Smooth muscle cell (in vitro differentiated cells): Measurements from ENCODE around the gene RSRC1. TPM values are rescaled to one million over a fixed set of nuclear protein-coding genes. Genes with fewer than 3 reads are reported as not detected.
A peak's percentile ranks its signal among the peaks of the same experiment; 100 is the strongest.

Experiments
- DNase-seq: peaks from one replicate; lab custom pipeline; 2025; ENCODE audit not compliant: unreplicated experiment; lab: John Stamatoyannopoulos, UW
- H2AFZ ChIP-seq: fragments of 200-600 bp; sonication (generic); 2 replicates; pipeline ENCODE4 v1.6.0; 2016; ENCODE audit warnings: antibody characterized with exemption, low read depth, mild to moderate bottlenecking
- H3F3A ChIP-seq: fragments of 200-600 bp; sonication (generic); 2 replicates; pipeline ENCODE4 v1.6.0; 2017; ENCODE audit warnings: antibody characterized with exemption, low read depth
- H3K27ac ChIP-seq: fragments of 200-600 bp; sonication (generic); 2 replicates; pipeline ENCODE4 v1.5.1; 2016; ENCODE audit warnings: low read depth, mild to moderate bottlenecking
- H3K27me3 ChIP-seq: fragments of 200-600 bp; sonication (generic); 2 replicates; pipeline ENCODE4 v1.6.1; 2016; ENCODE audit warnings: low read depth, mild to moderate bottlenecking
- H3K36me3 ChIP-seq: fragments of 200-600 bp; sonication (generic); 2 replicates; pipeline ENCODE4 v1.5.1; 2016; ENCODE audit warnings: low read depth
- H3K4me1 ChIP-seq: fragments of 200-600 bp; sonication (generic); 2 replicates; pipeline ENCODE4 v1.5.1; 2016; ENCODE audit warnings: low read depth
- H3K4me2 ChIP-seq: fragments of 200-600 bp; sonication (generic); 2 replicates; pipeline ENCODE4 v1.6.0; 2016; ENCODE audit warnings: mild to moderate bottlenecking
- H3K4me3 ChIP-seq: fragments of 200-600 bp; sonication (generic); 2 replicates; pipeline ENCODE4 v1.5.1; 2016; ENCODE audit warnings: mild to moderate bottlenecking
- H3K79me2 ChIP-seq: fragments of 200-600 bp; sonication (generic); 2 replicates; pipeline ENCODE4 v1.6.0; 2016; ENCODE audit warnings: low read depth, mild to moderate bottlenecking
- H3K9ac ChIP-seq: fragments of 200-600 bp; sonication (generic); 2 replicates; pipeline ENCODE4 v1.6.0; 2016; ENCODE audit warnings: low read depth
- H3K9me3 ChIP-seq: fragments of 200-600 bp; sonication (generic); replicated peaks from 2 replicates; pipeline ENCODE4 v1.5.1; 2016; ENCODE audit warnings: low read depth
- H4K20me1 ChIP-seq: fragments of 200-600 bp; sonication (generic); 2 replicates; pipeline ENCODE4 v1.6.0; 2016; ENCODE audit warnings: low read depth
- CTCF ChIP-seq: fragments of 200-600 bp; sonication (generic); IDR thresholded peaks from 2 replicates; pipeline ENCODE4 v1.5.1; 2017; ENCODE audit warnings: borderline replicate concordance, mild to moderate bottlenecking, antibody characterized with exemption; ENCODE audit not compliant: insufficient read depth, poor library complexity, severe bottlenecking
- WGBS: methylation state at CpG from one replicate; pipeline ENCODE4 v1.1.7; 2016; ENCODE audit warnings: low lambda C conversion rate; 5-methylcytosine and 5-hydroxymethylcytosine counted together
- polyA plus RNA-seq: library from polyadenylated mRNA; unstranded; fragments of >200 nt; fragmentation: Nextera tagmentation; extraction: Ambion mirVana; gene quantifications from 2 replicates; pipeline ENCODE4 v1.2.1, GENCODE V29; 2016
- total RNA-seq: library from RNA; depleted of rRNA; stranded (reverse); fragments of >200 nt; gene quantifications from 2 replicates; pipeline ENCODE4 v1.2.3, GENCODE V29; 2014

Gene RSRC1
- total and polyA plus RNA-seq, 2 experiments from 2014 or later = 18.5 to 43.9 TPM

GRCh38 chr3:158097081-158097592, 12.8 kb upstream of the RSRC1 start:
- Histone ChIP-seq H3K79me2 (no peaks in the 10 kb centered on the region), H2AFZ (peak overlapping the region; percentile 93), H3K4me2 (peak overlapping the region; percentile 93), H3K27ac (no peak overlapping the region), H3K4me1 (peaks cover 7% of the 10 kb centered on the region), H3K9me3 (no peaks in the 10 kb centered on the region), H4K20me1 (no peaks in the 10 kb centered on the region), H3F3A (no peaks in the 10 kb centered on the region), H3K27me3 (peaks cover 99% of the 10 kb centered on the region), H3K9ac (no peak overlapping the region), H3K4me3 (peak overlapping the region; percentile 61), H3K36me3 (no peaks in the 10 kb centered on the region)
- DNase-seq = no peak
- TF ChIP-seq CTCF = no peak
- 48% methylated on average over 11 of the region's 11 CpGs for WGBS

- H3K9ac ChIP-seq = no peak overlapping the region
- no peak for DNase-seq
- no peaks in the 10 kb centered on the region for H3K36me3 ChIP-seq
- 10% methylated on average over 60 of the region's 60 CpGs for WGBS
- H3K79me2 ChIP-seq = no peaks in the 10 kb centered on the region
- no peak overlapping the region for H3K27ac ChIP-seq
- peaks cover 100% of the 10 kb centered on the region for H3K27me3 ChIP-seq
- TF ChIP-seq CTCF = no peak
- no peaks in the 10 kb centered on the region for H4K20me1 ChIP-seq
- H3K4me1 ChIP-seq = peaks cover 7% of the 10 kb centered on the region
- no peaks in the 10 kb centered on the region for H3K9me3 ChIP-seq
- no peaks in the 10 kb centered on the region for H3F3A ChIP-seq
- peak overlapping the region; percentile 93 for H3K4me2 ChIP-seq
- peak overlapping the region; percentile 93 for H2AFZ ChIP-seq
- H3K4me3 ChIP-seq = peak overlapping the region; percentile 61
Observed at GRCh38 chr3:158097593-158098308, 12.1 kb upstream of the RSRC1 start.

GRCh38 chr3:158098309-158098639, 11.6 kb upstream of the RSRC1 start:
- H3K9me3 ChIP-seq = no peaks in the 10 kb centered on the region
- H4K20me1 ChIP-seq = no peaks in the 10 kb centered on the region
- DNase-seq = no peak
- peak overlapping the region; percentile 61 for H3K4me3 ChIP-seq
- H3K4me2 ChIP-seq = peak overlapping the region; percentile 93
- H3K4me1 ChIP-seq = peaks cover 9% of the 10 kb centered on the region
- WGBS = 16% methylated on average over 10 of the region's 10 CpGs
- H3K27ac ChIP-seq = no peak overlapping the region
- H3K36me3 ChIP-seq = no peaks in the 10 kb centered on the region
- H3F3A ChIP-seq = no peaks in the 10 kb centered on the region
- no peaks in the 10 kb centered on the region for H3K79me2 ChIP-seq
- peaks cover 100% of the 10 kb centered on the region for H3K27me3 ChIP-seq
- no peak for TF ChIP-seq CTCF
- no peak overlapping the region for H3K9ac ChIP-seq
- no peak overlapping the region for H2AFZ ChIP-seq
